IPS-20b (cell line): ENCODE measurements around the gene PREP.

Experiments
- H3K27ac ChIP-seq: one replicate; pipeline ENCODE4 v1.5.1; 2013; ENCODE audit warnings: low read length
- H3K27me3 ChIP-seq: 2 replicates; pipeline ENCODE4 v1.6.1; 2013; ENCODE audit warnings: mild to moderate bottlenecking, low read length, inconsistent platforms; ENCODE audit not compliant: insufficient read depth
- H3K36me3 ChIP-seq: 2 replicates; pipeline ENCODE4 v1.6.1; 2013; ENCODE audit warnings: low read depth, mild to moderate bottlenecking, inconsistent platforms, low read length, moderate library complexity; ENCODE audit not compliant: insufficient read depth
- H3K4me1 ChIP-seq: 2 replicates; pipeline ENCODE4 v1.6.1; 2013; ENCODE audit warnings: mild to moderate bottlenecking, control low read depth, inconsistent platforms, low read length, moderate library complexity; ENCODE audit not compliant: insufficient read depth
- H3K4me3 ChIP-seq: 2 replicates; pipeline ENCODE4 v1.5.1; 2013; ENCODE audit warnings: mild to moderate bottlenecking, low read length, inconsistent platforms
- H3K9ac ChIP-seq: 2 replicates; pipeline ENCODE4 v1.6.1; 2013; ENCODE audit warnings: low read depth, mild to moderate bottlenecking, inconsistent platforms, low read length, moderate library complexity
- H3K9me3 ChIP-seq: 2 replicates; pipeline ENCODE4 v1.6.1; 2013; ENCODE audit warnings: mild to moderate bottlenecking, low read depth, low read length, inconsistent platforms; ENCODE audit not compliant: insufficient read depth

PREP gene

GRCh38 chr6:105389543-105389942 lies 13.3 kb downstream of the PREP start:
- H3K4me3 ChIP-seq, result no peak overlapping the region
- H3K27ac ChIP-seq, result no peak overlapping the region
- peaks cover 12% of the 10 kb centered on the region for H3K36me3 ChIP-seq
- no peaks in the 10 kb centered on the region for H3K4me1 ChIP-seq
- no peak overlapping the region for H3K9ac ChIP-seq
- no peaks in the 10 kb centered on the region for H3K27me3 ChIP-seq
- no peaks in the 10 kb centered on the region for H3K9me3 ChIP-seq

GRCh38 chr6:105388392-105388791 lies 14.5 kb downstream of the PREP start:
- no peaks in the 10 kb centered on the region for H3K4me1 ChIP-seq
- no peak overlapping the region for H3K27ac ChIP-seq
- H3K27me3 ChIP-seq, result no peaks in the 10 kb centered on the region
- no peak overlapping the region for H3K9ac ChIP-seq
- no peak overlapping the region for H3K4me3 ChIP-seq
- no peaks in the 10 kb centered on the region for H3K9me3 ChIP-seq
- peaks cover 19% of the 10 kb centered on the region for H3K36me3 ChIP-seq

- Histone ChIP-seq H3K9me3 (no peaks in the 10 kb centered on the region), H3K36me3 (0 out of 2 replicates have a peak, but pooled peaks cover 11% of the 10 kb centered on the region), H3K27me3 (no peaks in the 10 kb centered on the region), H3K27ac (no peak overlapping the region), H3K4me1 (no peaks in the 10 kb centered on the region), H3K4me3 (no peak overlapping the region), H3K9ac (no peak overlapping the region)
Observed at GRCh38 chr6:105384004-105384403, 18.9 kb downstream of the PREP start.

GRCh38 chr6:105382958-105383357 lies 19.9 kb downstream of the PREP start:
- H3K9me3 ChIP-seq, result no peaks in the 10 kb centered on the region
- no peak overlapping the region for H3K9ac ChIP-seq
- H3K36me3 ChIP-seq, result 0 out of 2 replicates have a peak, but pooled peaks cover 11% of the 10 kb centered on the region
- H3K27me3 ChIP-seq, result no peaks in the 10 kb centered on the region
- H3K4me1 ChIP-seq, result no peaks in the 10 kb centered on the region
- no peak overlapping the region for H3K4me3 ChIP-seq
- H3K27ac ChIP-seq, result no peak overlapping the region

- Histone ChIP-seq H3K27me3 (no peaks in the 10 kb centered on the region), H3K9me3 (no peaks in the 10 kb centered on the region), H3K36me3 (0 out of 2 replicates have a peak, but pooled peaks cover 11% of the 10 kb centered on the region), H3K27ac (no peak overlapping the region), H3K4me1 (no peaks in the 10 kb centered on the region), H3K4me3 (no peak overlapping the region), H3K9ac (no peak overlapping the region)
Observed at GRCh38 chr6:105382496-105382895, 20.4 kb downstream of the PREP start.

- H3K27me3 ChIP-seq, result no peaks in the 10 kb centered on the region
- no peaks in the 10 kb centered on the region for H3K4me1 ChIP-seq
- H3K9ac ChIP-seq, result no peak overlapping the region
- no peaks in the 10 kb centered on the region for H3K9me3 ChIP-seq
- H3K4me3 ChIP-seq, result no peak overlapping the region
- no peak overlapping the region for H3K27ac ChIP-seq
- peaks cover 23% of the 10 kb centered on the region for H3K36me3 ChIP-seq
Observed at GRCh38 chr6:105380634-105381033, 22.2 kb downstream of the PREP start.

- Histone ChIP-seq H3K4me3 (no peak overlapping the region), H3K27me3 (no peaks in the 10 kb centered on the region), H3K9me3 (no peaks in the 10 kb centered on the region), H3K9ac (no peak overlapping the region), H3K36me3 (peaks cover 51% of the 10 kb centered on the region), H3K4me1 (no peaks in the 10 kb centered on the region), H3K27ac (no peak overlapping the region)
Observed at GRCh38 chr6:105375797-105376196, 27.1 kb downstream of the PREP start.

GRCh38 chr6:105374010-105374420 lies 28.9 kb downstream of the PREP start:
- no peak overlapping the region for H3K4me3 ChIP-seq
- H3K36me3 ChIP-seq, result peaks cover 65% of the 10 kb centered on the region
- H3K27ac ChIP-seq, result no peak overlapping the region
- H3K9me3 ChIP-seq, result no peaks in the 10 kb centered on the region
- H3K4me1 ChIP-seq, result no peaks in the 10 kb centered on the region
- no peak overlapping the region for H3K9ac ChIP-seq
- H3K27me3 ChIP-seq, result no peaks in the 10 kb centered on the region

GRCh38 chr6:105373481-105373880 lies 29.4 kb downstream of the PREP start:
- H3K36me3 ChIP-seq, result peaks cover 70% of the 10 kb centered on the region
- no peak overlapping the region for H3K4me3 ChIP-seq
- H3K4me1 ChIP-seq, result no peaks in the 10 kb centered on the region
- H3K9ac ChIP-seq, result no peak overlapping the region
- no peaks in the 10 kb centered on the region for H3K27me3 ChIP-seq
- H3K9me3 ChIP-seq, result no peaks in the 10 kb centered on the region
- no peak overlapping the region for H3K27ac ChIP-seq

- Histone ChIP-seq H3K27me3 (no peaks in the 10 kb centered on the region), H3K27ac (no peak overlapping the region), H3K36me3 (peaks cover 77% of the 10 kb centered on the region), H3K9me3 (no peaks in the 10 kb centered on the region), H3K9ac (no peak overlapping the region), H3K4me1 (no peaks in the 10 kb centered on the region), H3K4me3 (no peak overlapping the region)
Observed at GRCh38 chr6:105372849-105373182, 30.1 kb downstream of the PREP start.

- Histone ChIP-seq H3K36me3 (peaks cover 79% of the 10 kb centered on the region), H3K4me3 (no peak overlapping the region), H3K4me1 (no peaks in the 10 kb centered on the region), H3K27me3 (no peaks in the 10 kb centered on the region), H3K9ac (no peak overlapping the region), H3K27ac (no peak overlapping the region), H3K9me3 (no peaks in the 10 kb centered on the region)
Observed at GRCh38 chr6:105372142-105372848, 30.6 kb downstream of the PREP start.

- Histone ChIP-seq H3K9ac (no peak overlapping the region), H3K36me3 (peaks cover 82% of the 10 kb centered on the region), H3K27me3 (no peaks in the 10 kb centered on the region), H3K9me3 (no peaks in the 10 kb centered on the region), H3K4me3 (no peak overlapping the region), H3K27ac (no peak overlapping the region), H3K4me1 (no peaks in the 10 kb centered on the region)
Observed at GRCh38 chr6:105370351-105370750, 32.5 kb downstream of the PREP start.
